Stimulated activated CD4-positive, alpha-beta T cell treated with anti-CD3 and anti-CD28 coated beads, Interleukin-4, amount 100 ng/mL, for 4 hours (primary cell): ENCODE measurements around the gene PCDHGC3.

Experiments used
- DNase-seq, 2 experiments: peaks; one replicate each; pipeline ENCODE4 v3.0.0-alpha.2; 2020

Gene PCDHGC3

DNA sequence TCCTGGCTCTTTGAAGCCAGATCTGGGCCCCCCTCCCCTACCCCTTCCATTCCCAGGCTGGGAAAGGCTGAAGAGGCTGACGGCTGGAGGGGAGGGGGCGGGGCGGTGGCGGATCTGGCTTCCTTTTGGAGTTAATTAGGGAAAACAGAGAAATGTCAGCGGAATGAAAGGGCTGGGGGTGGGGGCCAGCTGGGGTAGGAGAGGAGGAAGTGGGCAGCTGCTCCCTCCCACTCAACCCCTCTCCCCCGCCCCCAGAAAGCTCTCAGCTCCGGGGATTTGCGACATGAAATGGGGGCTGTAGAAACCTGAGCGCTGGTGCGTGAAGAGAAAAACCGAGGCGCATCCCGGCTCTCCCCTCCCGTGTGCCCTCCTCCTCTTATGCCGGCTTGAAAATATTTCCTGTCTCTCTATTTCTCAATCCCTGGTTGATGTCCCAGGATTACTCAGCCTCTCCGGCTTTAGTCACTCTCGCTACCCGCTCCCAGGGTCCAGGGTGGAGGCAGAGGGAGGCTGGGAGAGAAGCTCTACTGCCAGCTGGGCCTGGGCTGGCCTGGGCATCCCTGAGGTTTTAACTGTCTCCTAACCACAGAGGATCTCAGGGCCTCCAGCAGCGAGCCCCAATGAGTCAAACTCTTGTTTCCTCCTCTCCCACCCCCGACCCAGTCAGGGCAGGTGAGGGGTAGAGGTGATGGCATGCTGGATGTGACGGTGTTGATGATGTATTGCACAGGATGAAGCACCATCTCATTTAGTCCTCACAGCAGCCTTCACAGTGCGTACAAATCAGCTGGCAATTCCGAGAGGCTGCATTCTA is 33.2 kb downstream of the PCDHGC3 start:
- no peak for DNase-seq

DNA sequence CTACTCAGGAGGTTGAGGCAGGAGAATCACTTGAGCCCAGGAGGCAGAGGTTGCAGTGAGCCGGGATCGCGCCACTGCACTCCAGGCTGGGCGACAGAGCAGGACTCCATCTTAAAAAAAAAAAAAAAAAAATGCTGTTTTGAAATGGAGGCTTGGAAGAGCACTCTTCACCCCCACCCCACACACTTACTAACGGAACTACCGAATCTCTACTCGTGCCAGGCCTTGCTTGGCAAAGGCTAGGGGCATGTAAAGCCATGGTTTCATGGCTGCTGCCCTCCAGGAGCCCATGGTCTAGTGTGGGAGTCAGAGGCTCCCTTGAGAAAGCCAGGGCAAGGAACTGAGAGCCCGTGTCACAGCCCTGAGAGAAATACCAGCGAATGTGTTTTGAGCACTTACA is 34.4 kb downstream of the PCDHGC3 start:
- no peak for DNase-seq

DNA sequence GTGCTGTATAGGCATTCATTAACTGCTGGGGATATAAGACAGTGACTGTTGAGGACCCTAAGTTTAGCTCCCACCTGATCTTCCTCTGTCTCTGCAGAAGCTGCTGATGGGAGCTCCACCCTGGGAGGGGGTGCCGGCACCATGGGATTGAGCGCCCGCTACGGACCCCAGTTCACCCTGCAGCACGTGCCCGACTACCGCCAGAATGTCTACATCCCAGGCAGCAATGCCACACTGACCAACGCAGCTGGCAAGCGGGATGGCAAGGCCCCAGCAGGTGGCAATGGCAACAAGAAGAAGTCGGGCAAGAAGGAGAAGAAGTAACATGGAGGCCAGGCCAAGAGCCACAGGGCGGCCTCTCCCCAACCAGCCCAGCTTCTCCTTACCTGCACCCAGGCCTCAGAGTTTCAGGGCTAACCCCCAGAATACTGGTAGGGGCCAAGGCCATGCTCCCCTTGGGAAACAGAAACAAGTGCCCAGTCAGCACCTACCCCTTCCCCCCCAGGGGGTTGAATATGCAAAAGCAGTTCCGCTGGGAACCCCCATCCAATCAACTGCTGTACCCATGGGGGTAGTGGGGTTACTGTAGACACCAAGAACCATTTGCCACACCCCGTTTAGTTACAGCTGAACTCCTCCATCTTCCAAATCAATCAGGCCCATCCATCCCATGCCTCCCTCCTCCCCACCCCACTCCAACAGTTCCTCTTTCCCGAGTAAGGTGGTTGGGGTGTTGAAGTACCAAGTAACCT is 35.3 kb downstream of the PCDHGC3 start:
- no peak for DNase-seq

GRCh38 chr5:141511771-141512325 is 36.1 kb downstream of the PCDHGC3 start:
- no peak for DNase-seq

GRCh38 chr5:141512390-141512910 is 36.7 kb downstream of the PCDHGC3 start:
- DNase-seq = peak; percentile 75 to 86

DNA sequence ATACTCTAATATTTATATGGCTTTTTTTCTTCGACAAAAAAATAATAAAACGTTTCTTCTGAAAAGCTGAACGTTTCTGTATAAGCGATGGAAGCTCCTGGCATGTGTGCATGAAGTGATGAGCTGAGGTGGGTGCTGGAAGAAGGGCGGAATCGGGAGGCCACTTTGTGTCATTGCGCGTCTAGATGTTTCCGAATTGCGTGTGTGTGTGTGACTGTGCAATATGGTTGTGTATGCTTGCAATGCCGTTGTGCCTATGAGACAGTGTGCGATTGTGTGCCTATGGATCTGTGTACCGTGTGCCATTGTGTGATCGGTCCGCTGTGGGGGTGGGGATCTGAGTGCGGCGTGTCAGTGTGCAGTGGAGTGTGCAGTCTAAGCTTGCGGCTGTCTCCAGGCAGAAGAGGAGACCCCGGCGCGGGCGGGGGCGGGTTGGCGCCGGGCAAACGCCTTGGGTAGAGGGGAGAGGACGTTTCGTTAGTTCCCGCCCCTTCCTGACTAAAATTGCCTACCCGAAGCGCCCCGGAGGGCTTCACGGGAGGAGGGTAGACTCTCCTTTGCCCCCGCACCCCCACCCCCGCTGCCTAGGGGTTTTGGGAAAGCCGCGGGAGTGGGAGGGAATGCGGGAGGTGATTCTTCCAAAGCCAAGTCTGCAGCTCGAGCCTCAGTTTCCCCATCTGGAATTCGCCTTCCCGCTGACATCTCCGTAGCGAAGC is 37.3 kb downstream of the PCDHGC3 start:
- DNase-seq = peak; percentile 34 to 39

- DNase-seq = peak; percentile 69 to 87
Observed at GRCh38 chr5:141513627-141514329, 38.0 kb downstream of the PCDHGC3 start.

- DNase-seq = no peak
Observed at GRCh38 chr5:141514330-141515133, 38.8 kb downstream of the PCDHGC3 start.

GRCh38 chr5:141515141-141515540 is 39.4 kb downstream of the PCDHGC3 start:
- no peak for DNase-seq

GRCh38 chr5:141515946-141516671 is 40.3 kb downstream of the PCDHGC3 start:
- DNase-seq = no peak

DNA sequence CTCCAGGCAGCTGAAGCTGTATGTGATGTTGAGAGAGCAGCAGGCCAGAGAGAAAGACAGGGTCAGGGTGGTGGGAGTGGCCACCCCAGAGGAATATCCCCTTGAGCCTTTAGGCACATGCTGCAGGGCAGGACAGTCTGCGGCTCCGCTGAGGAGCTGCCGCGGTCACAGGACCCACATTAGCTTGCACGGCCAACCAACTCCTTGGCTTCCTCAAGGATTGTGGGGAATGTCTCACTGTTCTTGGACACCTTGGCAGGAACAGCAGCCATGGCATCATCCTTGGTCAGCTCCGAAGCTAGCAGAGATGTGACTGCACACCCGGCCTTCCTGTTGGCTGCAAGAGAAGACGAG is 40.9 kb downstream of the PCDHGC3 start:
- DNase-seq = no peak

GRCh38 chr5:141517312-141517711 is 41.5 kb downstream of the PCDHGC3 start:
- no peak for DNase-seq

GRCh38 chr5:141517880-141518617 is 42.3 kb downstream of the PCDHGC3 start:
- DNase-seq = no peak

GRCh38 chr5:141518618-141519015 is 42.9 kb downstream of the PCDHGC3 start:
- DNase-seq = no peak

DNA sequence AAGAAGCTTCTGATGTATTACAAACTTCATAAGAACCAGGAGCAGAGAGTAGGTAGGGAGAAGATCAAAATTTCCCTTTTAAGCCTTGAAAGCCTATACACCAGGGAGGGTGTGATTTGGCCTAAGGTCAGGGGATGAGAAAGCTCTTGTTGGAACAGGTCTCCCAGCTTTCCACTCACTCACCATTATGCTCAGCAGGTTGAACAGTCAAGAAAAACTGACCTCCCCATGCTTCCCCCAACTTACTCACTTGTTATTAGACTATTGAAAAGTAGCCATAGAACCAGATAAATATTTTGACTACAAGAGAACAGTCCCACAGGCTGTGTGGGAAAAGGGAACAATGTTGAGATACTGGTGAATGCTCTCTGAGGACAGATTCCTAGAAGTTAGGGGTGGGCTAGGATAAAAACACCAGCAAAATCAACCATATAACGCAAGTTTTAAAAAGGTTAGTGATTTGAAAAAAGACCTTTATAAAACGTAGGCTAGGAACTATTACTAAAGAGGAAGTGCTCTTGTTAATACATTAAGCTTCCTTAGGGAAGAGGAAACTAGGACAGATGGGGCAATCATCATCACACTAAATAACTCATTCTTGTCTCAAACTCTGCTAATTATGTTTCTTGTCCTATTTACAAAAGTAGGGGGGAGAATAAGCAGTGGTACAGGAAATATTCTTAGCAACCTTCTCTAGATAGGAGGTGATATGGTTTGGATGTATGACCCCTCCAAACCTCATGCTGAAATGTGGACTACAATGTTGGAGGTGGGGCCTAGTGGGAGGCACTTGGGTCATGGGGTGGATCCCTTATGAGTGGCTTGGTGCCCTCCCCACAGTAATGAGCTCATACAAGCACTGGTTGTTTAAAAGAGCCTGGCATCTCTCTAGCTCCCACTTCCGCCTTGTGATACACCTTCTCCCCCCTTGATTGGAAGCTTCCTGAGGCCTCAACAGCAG is 44.1 kb downstream of the PCDHGC3 start:
- DNase-seq = no peak

DNA sequence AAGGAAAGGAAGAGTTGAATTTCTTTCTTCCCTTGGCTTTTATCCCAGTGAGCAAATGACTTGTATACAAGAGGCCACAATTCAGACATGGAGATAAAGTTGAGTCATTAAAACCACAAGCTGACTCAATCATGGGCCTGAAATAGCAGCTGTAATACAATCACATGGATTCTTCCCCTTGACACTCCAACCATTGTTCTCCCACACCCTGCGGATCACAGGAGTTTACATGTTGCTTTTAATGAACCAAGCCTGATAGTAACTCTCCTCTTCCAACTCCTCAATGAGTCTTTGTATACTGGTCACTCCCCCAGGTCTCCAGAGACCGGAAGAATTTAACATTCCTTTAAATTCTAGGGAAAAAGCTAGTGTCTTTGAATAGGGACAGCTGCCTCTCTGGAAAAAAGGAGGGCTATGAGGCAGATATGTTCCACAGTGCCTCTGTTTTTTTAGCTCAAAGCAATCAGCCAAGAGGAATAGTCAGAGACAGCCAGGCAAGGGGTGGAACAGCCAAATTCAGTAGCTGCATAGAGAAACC is 45.5 kb downstream of the PCDHGC3 start:
- DNase-seq = no peak

DNA sequence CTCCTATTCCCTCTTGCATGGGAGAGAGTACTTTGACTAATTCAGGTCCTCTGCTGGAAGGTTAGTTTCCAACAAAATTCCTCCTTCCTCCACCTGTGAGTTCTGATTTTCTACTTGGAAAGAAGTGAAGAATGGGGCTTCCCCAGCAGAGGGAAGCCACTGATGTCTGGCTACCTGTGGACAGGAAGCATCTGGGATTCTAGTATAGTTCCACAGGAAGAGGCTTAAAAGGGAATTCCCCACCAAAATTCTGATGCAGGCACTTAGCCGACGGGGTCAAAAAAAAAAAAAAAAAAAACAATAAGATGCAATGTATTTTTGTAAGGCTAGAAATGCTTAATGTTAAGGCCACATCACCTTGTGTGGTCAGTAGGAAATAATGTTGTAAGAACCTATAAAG is 46.5 kb downstream of the PCDHGC3 start:
- DNase-seq = no peak

DNA sequence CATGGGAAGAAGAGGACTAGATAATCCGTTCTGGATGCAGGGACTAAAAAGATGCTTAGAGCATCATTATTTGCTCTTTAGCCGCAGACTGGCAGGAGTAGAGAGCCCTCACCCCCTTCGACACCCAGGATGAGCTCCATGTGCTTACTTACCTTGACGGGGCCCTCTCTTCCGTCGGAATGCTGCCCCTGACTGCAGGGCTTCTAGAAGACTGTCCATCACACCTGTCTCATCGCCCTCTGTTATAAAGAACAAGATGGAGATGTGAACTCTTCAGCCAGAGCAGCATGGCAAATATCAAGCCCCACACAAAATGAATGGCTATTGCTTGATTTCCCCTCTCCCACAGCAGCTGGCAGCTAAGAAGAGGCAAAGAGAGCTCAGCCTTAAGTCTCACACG is 48.2 kb downstream of the PCDHGC3 start:
- DNase-seq = no peak
